Activated CD8-positive, alpha-beta memory T cell treated with anti-CD3 and anti-CD28 coated beads for 24 hours (primary cell): ENCODE measurements around the gene YDJC.
"Not testable (repeated sequence)": the region's sequence is repeated elsewhere in the genome, so short reads cannot be mapped to it uniquely, and the experiment has no call there.

Source experiments
- DNase-seq: peaks from one replicate; pipeline ENCODE4 v3.0.0-alpha.2; 2020

Gene YDJC

GRCh38 chr22:21603973-21604372 lies 25.8 kb downstream of the YDJC start:
- DNase-seq, result no peak

- no peak for DNase-seq
Measured at GRCh38 chr22:21602579-21602978, 27.2 kb downstream of the YDJC start.

DNA sequence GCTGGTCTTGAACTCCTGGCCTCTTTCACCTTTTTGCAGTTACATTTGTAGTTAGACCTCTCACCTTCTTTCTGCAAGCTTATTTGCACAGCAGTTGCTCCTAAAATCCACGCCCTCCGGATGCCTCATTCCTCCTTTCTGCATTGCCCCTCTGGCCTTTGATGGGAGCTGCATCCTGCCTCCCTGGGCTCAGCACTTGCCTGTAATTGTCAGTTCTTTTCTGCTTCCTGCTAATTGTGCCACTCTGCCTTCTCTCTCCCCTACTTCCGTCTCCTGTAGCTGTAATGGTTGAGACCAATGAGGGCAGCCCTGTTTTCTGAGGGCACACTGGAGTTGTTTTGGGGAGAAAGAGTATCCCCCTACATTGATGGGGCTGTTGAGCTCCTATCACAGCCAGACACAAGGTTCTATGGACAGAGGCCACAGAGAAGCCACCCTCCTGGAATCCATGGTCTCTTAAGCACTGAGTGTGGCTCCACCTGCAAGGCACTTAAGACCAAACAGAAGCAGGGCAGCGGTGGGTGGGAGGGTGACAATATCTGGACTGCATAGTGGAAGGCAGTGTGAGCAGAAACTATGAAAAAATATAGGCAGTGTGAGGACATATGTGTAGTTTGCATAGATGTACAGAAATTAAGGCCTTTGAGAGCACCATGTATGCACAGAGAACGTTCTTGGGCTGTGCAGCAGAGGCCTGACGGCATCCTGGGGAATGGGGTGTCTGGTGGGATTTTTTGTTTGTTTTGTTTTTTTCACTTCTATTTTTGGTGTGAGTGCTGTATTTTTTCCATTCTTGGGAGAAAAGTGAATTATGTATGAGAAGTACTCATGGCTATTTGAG lies 30.5 kb downstream of the YDJC start:
- DNase-seq, result no peak

DNA sequence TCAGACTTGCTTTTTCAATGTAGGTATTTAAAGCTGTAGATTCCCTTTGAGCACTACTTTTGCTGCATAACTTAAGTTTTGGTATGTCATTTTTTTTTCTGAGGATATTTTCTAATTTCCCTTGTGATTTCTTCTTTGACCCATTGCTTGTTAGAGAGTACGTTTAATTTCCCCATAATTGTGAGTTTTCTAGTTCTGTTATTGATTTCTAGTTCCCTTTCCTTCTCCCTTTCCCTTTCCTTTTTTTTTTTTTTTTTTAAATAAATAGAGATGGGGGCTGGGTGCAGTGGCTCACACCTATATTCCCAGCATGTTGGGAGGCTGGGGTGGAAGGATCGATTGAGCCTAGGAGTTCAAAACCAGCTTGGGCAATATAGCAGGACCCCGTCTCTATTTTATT lies 31.5 kb downstream of the YDJC start:
- DNase-seq, result no peak

DNA sequence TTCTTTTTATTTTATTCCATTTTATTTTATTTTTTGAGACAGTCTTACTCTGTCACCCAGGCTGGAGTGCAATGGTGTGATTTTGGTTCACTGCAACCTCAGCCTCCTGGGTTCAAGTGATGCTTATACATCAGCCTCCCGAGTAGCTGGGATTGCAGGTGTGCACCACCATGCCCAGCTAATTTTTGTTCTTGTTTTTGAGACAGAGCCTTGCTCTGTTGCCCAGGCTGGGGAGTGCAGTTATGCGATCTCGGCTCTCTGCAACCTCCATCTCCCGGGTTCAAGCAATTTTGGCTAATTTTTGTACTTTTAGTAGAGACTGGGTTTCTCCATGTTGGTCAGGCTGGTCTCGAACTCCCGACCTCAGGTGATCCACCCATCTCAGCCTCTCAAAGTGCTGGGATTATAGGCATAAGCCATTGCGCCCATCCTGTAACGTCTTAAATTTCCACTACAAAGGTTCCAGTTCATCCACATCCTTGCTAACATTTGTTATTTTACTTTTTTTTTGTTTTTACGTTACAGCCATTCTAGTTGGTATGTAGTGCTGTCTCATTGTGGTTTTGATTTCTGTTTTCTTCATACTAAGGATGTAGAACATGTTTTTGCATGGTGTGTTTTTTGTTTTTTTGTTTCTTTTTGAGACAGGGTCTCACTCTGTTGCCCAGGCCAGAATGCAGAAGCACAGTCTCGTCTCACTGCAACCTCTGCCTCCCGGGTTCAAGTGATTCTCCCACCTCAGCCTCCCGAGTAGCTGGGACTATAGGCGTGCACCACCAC lies 33.3 kb downstream of the YDJC start:
- not testable (repeated sequence) for DNase-seq

GRCh38 chr22:21594865-21595452 lies 34.9 kb downstream of the YDJC start:
- no peak for DNase-seq

DNA sequence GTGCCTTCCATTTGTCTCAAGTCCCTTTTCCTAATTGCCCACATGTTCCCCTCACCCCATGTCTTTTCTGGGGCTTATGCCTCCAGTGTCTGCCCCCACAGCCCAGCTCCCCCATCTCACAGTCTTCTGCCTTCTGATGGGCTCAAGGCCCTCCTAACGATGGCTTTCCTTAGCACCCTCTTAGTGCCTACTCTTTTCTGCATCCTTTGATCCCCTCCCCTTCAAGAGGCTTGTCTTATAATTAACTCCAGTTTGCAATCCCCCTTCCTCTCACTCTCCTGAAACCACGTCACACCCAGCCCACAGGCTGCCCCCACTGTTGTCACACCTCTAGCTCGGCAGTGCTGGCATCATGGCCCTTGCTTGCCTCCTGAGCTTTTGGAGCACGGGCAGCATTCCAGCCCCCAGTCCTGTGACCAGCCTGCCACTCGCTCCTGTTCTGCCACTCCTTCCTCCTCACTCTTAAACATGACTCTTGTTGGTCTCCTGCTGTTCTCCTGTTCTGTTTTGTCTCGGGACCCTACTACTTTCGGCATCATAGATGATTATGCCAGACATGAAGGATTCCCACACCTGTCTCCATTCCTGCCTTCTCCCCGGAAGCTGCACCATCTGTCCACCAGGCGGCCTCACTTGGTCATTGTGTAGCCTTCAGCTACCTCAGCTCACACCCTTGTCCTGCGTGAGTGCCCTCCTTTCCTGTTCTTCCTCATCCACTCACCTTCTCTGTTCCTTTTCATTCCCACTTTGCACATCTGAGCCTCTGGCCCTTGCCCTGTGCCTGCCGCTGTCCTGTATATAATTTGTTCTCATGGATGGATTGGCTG lies 36.2 kb downstream of the YDJC start:
- no peak for DNase-seq

DNA sequence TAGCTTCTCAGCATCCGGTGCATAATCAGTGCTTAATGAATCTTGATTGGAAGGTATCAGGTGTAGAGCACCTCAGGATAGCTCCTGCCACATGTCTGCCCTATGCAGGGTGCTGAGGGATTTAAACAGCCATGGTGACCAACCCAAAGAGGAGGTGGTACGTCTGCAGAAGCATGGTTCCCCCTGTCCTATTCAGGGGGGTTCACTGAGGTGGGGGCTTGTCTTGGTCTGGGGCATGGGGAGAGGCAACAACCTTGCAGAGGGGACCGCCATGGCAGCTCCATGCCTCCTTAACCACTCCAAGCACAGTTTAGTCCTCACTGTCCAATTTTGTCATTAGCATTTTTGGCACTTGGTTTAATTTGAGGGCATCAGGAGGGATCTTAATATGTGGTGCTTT lies 37.4 kb downstream of the YDJC start:
- DNase-seq, result no peak

DNA sequence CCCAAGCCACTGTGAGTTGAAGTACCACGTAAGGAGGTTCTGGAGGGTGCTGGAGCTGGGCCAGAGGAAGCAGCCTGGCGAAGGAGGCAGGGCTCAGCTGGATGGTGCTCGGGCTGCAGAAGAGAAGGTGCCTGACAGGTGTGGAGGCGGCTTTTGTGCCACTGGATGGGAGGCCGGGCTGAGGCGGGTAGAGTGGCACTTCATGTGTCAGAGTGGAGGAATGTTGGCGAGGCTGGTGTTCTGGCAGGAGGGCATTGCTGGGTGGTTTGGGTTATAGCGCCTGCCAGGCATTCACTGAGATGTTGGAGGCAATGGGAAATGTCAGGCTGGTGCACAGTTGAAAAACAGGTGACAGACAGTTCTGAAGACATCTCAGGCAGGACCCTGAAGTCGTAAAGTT lies 38.1 kb downstream of the YDJC start:
- no peak for DNase-seq

DNA sequence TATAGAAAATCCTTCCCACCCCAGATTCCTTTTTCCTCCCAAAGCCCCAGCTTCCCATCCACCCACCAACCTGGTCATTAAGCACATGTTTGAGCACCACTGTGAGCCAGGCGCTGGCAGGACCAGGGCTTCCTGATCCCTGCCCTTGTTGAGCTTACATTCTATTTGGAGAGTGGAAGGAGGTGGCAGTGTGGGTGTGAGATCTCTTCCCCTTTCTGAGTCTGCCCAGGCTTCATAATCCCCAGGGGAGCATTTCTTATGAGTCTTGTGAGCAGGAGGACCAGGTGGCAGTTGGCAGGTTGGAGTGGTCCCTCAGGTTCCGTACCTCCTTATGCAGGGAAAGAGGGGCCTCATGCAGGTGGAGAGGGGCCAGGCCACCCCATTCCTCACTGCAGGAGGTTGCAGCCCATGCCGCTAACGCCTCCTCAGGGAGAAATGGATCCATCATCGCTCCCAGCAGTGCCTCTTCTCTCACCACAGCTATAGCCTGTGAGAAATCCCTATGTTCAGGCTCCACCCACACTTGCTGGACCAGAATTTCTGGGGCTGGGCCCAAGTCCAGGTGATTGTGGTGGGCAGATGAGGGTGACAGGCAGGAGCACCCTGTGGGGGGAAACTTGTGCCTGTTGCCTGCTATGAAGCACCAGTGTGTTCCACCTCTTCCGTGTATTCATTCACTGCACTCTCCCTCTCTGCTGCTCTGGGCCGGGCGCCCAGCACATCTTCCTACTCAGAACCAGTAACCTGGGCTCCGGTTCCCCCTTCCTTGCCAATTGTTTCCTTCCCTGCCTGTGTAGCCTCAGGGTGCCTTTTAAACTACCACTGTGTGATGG lies 38.8 kb downstream of the YDJC start:
- no peak for DNase-seq

DNA sequence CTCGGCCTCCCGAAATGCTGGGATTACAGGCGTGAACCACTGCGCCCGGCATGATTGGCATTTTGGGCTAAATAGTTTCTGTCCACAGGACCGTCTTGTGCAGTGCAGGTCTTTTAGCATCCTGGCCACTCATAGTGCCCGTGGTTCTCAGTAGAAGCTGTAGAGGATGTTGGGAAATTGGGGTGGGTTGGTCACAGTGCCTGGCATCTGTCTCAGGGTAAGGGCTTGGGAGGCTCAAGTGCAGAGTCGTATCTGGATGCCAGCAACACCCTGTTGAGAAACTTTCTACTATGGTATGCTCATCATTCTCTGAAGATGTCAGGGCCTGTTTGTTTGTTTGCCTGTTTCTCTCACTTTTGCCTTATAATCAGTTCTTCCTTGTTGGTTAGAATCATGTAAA lies 40.4 kb downstream of the YDJC start:
- DNase-seq, result no peak

DNA sequence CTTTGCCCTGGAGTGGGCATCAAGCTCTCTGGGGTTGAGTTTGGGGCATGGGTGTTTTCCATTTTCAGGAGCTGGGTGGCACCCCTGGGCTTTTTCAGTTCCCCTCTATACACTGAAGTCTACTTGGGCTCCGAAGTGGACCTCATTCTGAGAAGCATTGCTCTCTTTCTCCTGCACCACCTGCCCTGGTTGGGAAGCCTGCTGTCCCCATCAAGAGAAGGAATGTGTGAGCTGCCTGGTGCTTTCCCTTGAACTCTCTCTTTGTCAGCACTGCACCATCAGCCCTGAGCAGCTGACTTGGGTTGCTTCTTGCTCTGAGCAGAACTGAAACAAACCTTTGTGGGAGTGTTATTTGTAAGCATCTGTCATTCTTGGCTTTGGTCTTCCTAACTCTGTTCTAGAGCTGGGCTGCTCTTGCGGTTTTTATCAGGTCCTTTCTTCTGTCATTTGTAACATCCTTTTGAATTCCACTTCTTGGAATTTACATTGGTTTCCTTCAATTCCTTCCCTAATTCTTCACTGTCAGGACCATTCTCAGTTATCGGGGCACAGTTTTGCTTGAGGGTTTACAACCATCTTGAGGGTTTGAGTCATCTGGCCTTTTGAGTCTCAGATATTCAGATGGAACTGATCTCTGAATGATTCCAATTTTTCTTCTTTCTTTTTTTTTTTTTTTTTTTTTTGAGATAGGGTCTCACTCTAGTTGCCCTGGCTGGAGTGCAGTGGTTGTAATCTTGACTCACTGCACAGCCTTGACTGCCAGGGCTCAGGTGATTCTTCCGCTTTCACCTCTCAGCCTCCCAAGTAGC lies 41.8 kb downstream of the YDJC start:
- DNase-seq, result peak; percentile 70

DNA sequence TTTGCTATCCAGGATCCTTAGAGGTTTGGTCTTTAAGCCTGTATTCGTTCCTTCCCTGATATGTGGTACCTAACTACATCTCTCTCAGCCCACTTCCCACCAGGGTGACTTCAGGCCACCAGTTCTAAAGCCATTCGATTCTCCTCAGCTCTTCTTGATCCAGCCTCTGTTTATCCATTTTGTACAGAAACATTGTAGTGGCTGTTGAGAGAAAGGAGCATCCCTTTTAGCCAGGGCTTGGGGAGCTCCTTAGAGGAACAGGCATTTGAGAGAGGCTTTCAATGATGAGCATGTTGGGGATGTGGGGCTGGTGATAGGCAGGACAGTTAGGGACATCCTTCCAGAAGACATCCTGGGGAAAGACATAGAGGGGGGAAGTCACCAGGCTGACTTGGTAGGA lies 44.4 kb downstream of the YDJC start:
- DNase-seq, result no peak

GRCh38 chr22:21582801-21583740 lies 46.8 kb downstream of the YDJC start:
- no peak for DNase-seq

GRCh38 chr22:21581009-21581713 lies 48.7 kb downstream of the YDJC start:
- not testable (repeated sequence) for DNase-seq

GRCh38 chr22:21580623-21581007 lies 49.2 kb downstream of the YDJC start:
- not testable (repeated sequence) for DNase-seq

- no peak for DNase-seq
Measured at GRCh38 chr22:21579474-21579851, 50.4 kb downstream of the YDJC start.
